ENCODE results near the gene KREMEN2. TPM values are rescaled to one million over a fixed set of nuclear protein-coding genes. Genes with fewer than 3 reads are reported as not detected.

KREMEN2 gene
- total RNA-seq, 4 donors from 2014 or later, result 0.19 to 3.9 (median 2.1) TPM; not detected in 1

- no peak for DNase-seq
- intact Hi-C loops (cut with DNase I), result no loop called here
- WGBS, 2 donors, result 53 to 63% methylated on average over 8 to 9 of the region's 31 CpGs
- Histone ChIP-seq H3K36me3 (peaks cover 0 to 13% (median 4%) of the 10 kb centered on the region in 3 donors), H3K27ac (no peak overlapping the region), H3K4me1 (peaks cover 0 to 32% (median 0%) of the 10 kb centered on the region in 3 donors), H3K27me3 (peaks cover 0 to 54% (median 6%) of the 10 kb centered on the region in 4 donors), H3K9me3 (no peaks in the 10 kb centered on the region), H3K4me3 (no peak overlapping the region)
- TF ChIP-seq POLR2A (IDR thresholded peaks at IDR 0.05) (no peak), CTCF (IDR thresholded peaks at IDR 0.05) (no peak)
Measured at GRCh38 chr16:2953706-2954627, 10.1 kb upstream of the KREMEN2 start.

DNA sequence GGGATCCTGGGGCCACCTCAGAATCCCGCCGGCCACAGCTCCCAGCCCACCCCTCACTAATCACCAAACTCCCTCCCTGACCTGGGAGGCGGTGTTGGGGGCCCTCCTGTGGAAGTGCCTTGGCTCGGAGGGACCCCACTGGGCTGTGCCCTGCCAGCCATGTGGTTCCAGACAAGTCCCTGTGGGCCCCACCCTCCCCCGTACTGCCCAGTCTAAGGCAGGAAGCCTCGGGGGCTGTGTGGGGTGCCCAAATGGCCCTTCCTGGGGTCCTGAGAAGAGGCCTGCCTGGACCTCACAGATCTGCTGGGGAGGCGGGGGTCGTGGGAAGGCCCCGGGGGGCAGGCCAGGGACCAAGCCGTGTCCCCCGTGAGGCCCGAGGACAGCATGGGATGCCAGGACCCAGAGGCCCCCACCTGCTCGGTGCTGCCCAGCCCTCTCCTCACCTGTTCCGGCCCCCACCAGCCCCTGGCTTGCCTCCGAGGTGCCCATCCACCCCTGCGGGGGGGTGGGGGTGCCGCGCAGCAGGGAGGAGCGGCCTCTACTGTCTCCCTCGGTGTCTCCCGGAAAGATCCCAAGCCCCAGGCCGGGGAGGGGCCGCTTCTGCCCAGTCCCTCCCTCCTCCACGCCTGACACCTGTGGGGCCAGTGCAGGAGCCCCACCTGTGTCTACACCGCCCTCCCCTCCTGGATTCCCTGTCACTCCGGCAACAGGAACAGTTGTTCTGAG is 9.3 kb upstream of the KREMEN2 start:
- DNase-seq, result no peak
- peaks cover 0 to 4% (median 0%) of the 10 kb centered on the region in 3 donors for H3K36me3 ChIP-seq
- H3K4me1 ChIP-seq, result peaks cover 0 to 37% (median 0%) of the 10 kb centered on the region in 3 donors
- WGBS, 2 donors, result 18 to 41% methylated on average over 5 to 12 of the region's 26 CpGs
- H3K4me3 ChIP-seq, result no peak overlapping the region
- H3K9me3 ChIP-seq, result no peaks in the 10 kb centered on the region
- intact Hi-C loops (cut with DNase I), result no loop called here
- H3K27ac ChIP-seq, result no peak overlapping the region
- H3K27me3 ChIP-seq, result peaks cover 0 to 62% (median 6%) of the 10 kb centered on the region in 4 donors
- TF ChIP-seq CTCF (IDR thresholded peaks at IDR 0.05) (no peak), POLR2A (IDR thresholded peaks at IDR 0.05) (no peak)

DNA sequence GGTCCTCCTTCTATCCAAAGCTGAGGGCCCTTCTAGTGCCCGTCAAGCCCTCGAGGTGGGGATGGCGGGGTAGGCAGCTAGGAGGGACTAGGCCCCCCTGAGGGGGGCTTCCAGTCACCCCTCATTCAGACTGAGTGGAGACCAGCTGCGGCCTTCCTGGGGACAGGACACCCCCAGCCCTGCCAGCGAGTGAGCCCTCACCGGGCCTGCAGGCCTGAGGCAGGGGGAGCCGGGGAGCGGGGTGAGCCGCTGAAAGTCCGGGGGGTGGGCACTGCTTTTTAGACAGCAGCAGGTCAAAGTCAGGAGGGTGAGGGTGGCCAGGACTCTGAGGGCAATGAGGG is 8.7 kb upstream of the KREMEN2 start:
- Histone ChIP-seq H3K27me3 (peaks cover 0 to 68% (median 6%) of the 10 kb centered on the region in 4 donors), H3K27ac (no peak overlapping the region), H3K36me3 (no peaks in the 10 kb centered on the region), H3K4me1 (peaks cover 0 to 37% (median 0%) of the 10 kb centered on the region in 3 donors), H3K9me3 (no peaks in the 10 kb centered on the region), H3K4me3 (no peak overlapping the region)
- DNase-seq, result no peak
- TF ChIP-seq CTCF (IDR thresholded peaks at IDR 0.05), result no peak
- TF ChIP-seq POLR2A (IDR thresholded peaks at IDR 0.05), result no peak
- intact Hi-C loops (cut with DNase I), result no loop called here
- 53% methylated on average over 2 of the region's 10 CpGs; no CpG with 5 or more reads in 1 of the 2 donors for WGBS, 2 donors

- intact Hi-C loops (cut with DNase I), result no loop called here
- Histone ChIP-seq H3K4me3 (no peak overlapping the region), H3K4me1 (peaks cover 0 to 37% (median 0%) of the 10 kb centered on the region in 3 donors), H3K9me3 (no peaks in the 10 kb centered on the region), H3K36me3 (no peaks in the 10 kb centered on the region), H3K27me3 (peaks cover 0 to 74% (median 6%) of the 10 kb centered on the region in 4 donors), H3K27ac (no peak overlapping the region)
- WGBS, 2 donors, result 31% methylated on average over 7 of the region's 21 CpGs; no CpG with 5 or more reads in 1 of the 2 donors
- no peak for DNase-seq
- TF ChIP-seq POLR2A (IDR thresholded peaks at IDR 0.05), result no peak
- no peak for TF ChIP-seq CTCF (IDR thresholded peaks at IDR 0.05)
Measured at GRCh38 chr16:2955779-2956578, 8.1 kb upstream of the KREMEN2 start.

Data from esophagus squamous epithelium (tissue), 5 donors.